ENCODE results near the gene EXOC5. TPM values are rescaled to one million over a fixed set of nuclear protein-coding genes. Genes with fewer than 3 reads are reported as not detected.
"Not testable (repeated sequence)": the region's sequence is repeated elsewhere in the genome, so short reads cannot be mapped to it uniquely, and the experiment has no call there.

EXOC5 gene
- total RNA-seq, 3 donors from 2014 or later, result 40.3 to 53.4 (median 48.9) TPM

DNA sequence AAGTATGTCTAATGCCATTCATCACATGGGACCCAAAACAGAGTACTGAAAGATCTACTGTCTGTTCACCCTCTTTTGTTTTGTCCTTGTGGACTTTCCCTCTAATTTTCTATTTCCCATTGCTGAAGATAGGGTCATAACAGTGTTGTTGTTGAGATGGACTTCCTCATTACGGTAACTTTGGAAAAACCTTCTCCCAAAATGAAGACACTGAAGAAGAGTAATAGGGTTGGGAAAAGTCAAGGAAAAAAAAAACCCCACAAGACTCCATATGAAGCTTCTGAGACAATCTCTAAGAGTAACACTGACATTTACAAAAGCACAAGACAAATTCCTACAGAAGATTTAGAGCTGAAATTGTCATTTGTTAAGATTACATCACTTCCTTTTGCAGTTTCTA lies 36.7 kb downstream of the EXOC5 start:
- no peak overlapping the region for H3K4me3 ChIP-seq
- intact Hi-C loops (cut with DNase I; ENCODE audit: low total_unique reads), result no loop called here
- H3K27ac ChIP-seq, result no peak overlapping the region
- no peaks in the 10 kb centered on the region for H3K9me3 ChIP-seq
- no peaks in the 10 kb centered on the region for H3K27me3 ChIP-seq
- TF ChIP-seq POLR2A (IDR thresholded peaks at IDR 0.05) (no peak), POLR2AphosphoS5 (IDR thresholded peaks at IDR 0.05) (no peak)
- TF ChIP-seq, protein P1, sequence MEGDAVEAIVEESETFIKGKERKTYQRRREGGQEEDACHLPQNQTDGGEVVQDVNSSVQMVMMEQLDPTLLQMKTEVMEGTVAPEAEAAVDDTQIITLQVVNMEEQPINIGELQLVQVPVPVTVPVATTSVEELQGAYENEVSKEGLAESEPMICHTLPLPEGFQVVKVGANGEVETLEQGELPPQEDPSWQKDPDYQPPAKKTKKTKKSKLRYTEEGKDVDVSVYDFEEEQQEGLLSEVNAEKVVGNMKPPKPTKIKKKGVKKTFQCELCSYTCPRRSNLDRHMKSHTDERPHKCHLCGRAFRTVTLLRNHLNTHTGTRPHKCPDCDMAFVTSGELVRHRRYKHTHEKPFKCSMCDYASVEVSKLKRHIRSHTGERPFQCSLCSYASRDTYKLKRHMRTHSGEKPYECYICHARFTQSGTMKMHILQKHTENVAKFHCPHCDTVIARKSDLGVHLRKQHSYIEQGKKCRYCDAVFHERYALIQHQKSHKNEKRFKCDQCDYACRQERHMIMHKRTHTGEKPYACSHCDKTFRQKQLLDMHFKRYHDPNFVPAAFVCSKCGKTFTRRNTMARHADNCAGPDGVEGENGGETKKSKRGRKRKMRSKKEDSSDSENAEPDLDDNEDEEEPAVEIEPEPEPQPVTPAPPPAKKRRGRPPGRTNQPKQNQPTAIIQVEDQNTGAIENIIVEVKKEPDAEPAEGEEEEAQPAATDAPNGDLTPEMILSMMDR (IDR thresholded peaks at IDR 0.05), result no peak
- no peak for DNase-seq (ENCODE audit: low spot score in 2 of 2)
- no peaks in the 10 kb centered on the region for H3K4me1 ChIP-seq
- H3K36me3 ChIP-seq, result no peaks in the 10 kb centered on the region

DNA sequence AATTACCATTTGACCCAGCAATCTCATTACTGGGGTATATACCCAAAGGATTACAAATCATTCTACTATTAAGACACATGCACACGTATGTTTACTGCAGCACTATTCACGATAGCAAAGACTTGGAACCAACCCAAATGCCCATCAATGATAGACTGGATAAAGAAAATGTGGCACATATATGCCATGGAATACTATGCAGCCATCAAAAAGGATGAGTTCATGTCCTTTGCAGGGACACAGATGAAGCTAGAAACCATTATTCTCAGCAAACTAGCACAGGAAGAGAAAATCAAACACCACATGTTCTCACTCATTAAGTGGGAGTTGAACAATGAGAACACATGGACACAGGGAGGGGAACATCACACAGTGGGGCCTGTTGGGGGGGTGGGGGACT lies 40.4 kb downstream of the EXOC5 start:
- H3K27me3 ChIP-seq; H3K4me3 ChIP-seq; H3K9me3 ChIP-seq; DNase-seq (ENCODE audit: low spot score in 2 of 2); H3K36me3 ChIP-seq; intact Hi-C loops (cut with DNase I; ENCODE audit: low total_unique reads); H3K27ac ChIP-seq; H3K4me1 ChIP-seq: not testable (repeated sequence)

DNA sequence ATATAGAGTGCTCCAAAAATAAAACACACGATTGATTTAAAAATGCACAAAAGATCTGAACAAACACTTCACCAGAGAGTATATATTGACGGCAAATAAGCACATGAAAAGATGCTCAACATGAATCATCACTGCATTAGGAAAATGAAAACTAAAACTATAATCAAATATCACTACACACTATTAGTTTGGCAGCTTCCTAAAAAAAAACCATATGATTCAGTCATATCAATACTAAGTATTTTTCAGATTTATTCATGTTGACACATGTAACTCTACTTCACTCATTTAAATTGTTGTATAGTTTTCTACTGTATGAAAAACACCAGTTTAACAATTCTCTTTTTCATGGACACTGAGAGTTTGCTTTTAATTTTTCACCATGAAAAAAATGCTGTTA lies 41.6 kb downstream of the EXOC5 start:
- Histone ChIP-seq H3K4me1 (no peaks in the 10 kb centered on the region), H3K27ac (no peak overlapping the region), H3K27me3 (no peaks in the 10 kb centered on the region), H3K36me3 (no peaks in the 10 kb centered on the region), H3K9me3 (no peaks in the 10 kb centered on the region), H3K4me3 (no peak overlapping the region)
- TF ChIP-seq POLR2A (IDR thresholded peaks at IDR 0.05) (no peak), POLR2AphosphoS5 (IDR thresholded peaks at IDR 0.05) (no peak)
- TF ChIP-seq, protein P1 (IDR thresholded peaks at IDR 0.05), result no peak
- DNase-seq (ENCODE audit: low spot score in 2 of 2), result no peak
- intact Hi-C loops (cut with DNase I; ENCODE audit: low total_unique reads), result no loop called here

DNA sequence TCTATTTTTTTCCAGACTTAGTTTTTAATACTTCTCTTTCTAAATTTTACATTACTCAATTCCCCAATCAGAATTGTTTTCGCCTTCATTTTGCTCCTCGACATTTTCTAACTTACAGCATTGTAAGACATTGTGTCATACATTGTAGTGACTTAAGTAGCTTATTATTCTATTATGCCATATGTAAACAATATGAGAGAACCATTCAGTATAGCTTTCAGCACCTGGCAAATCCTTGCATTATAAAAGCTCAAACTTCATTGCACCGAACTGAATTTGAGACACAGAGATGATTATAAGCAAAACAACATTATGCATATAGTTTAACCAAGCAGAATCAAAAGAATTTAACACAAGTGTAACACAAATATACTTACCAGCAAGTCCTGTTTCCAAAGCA lies 46.8 kb downstream of the EXOC5 start:
- Histone ChIP-seq H3K4me1 (no peaks in the 10 kb centered on the region), H3K27ac (no peak overlapping the region), H3K4me3 (no peak overlapping the region), H3K27me3 (no peaks in the 10 kb centered on the region), H3K36me3 (no peaks in the 10 kb centered on the region), H3K9me3 (no peaks in the 10 kb centered on the region)
- no peak for TF ChIP-seq POLR2A (IDR thresholded peaks at IDR 0.05)
- TF ChIP-seq POLR2AphosphoS5 (IDR thresholded peaks at IDR 0.05), result no peak
- TF ChIP-seq, protein P1 (IDR thresholded peaks at IDR 0.05), result no peak
- intact Hi-C loops (cut with DNase I; ENCODE audit: low total_unique reads), result no loop called here
- DNase-seq (ENCODE audit: low spot score in 2 of 2), result no peak

DNA sequence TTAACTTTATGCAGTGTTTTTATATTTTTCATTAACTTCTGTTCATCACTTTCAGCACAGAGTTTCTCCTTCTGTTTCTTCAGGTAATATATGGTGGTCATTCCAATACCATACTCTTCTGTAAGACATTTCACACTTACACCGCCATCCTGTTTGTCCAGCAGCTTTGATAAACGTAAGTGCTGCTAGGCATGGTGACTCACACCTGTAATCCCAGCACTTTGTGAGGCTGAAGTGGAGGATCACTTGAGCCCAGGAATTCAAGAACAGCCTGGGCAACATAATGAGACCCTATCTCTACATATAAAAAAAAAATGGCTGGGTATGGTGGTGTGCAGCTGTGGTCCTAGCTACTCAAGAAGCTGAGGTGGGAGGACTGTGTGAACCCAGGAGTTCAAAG lies 55.8 kb downstream of the EXOC5 start:
- DNase-seq (ENCODE audit: low spot score in 2 of 2), result no peak
- no peak for TF ChIP-seq POLR2AphosphoS5 (IDR thresholded peaks at IDR 0.05)
- no peak for TF ChIP-seq POLR2A (IDR thresholded peaks at IDR 0.05)
- TF ChIP-seq, protein P1 (IDR thresholded peaks at IDR 0.05), result no peak
- Histone ChIP-seq H3K9me3 (no peaks in the 10 kb centered on the region), H3K4me1 (no peaks in the 10 kb centered on the region), H3K27ac (no peak overlapping the region), H3K27me3 (no peaks in the 10 kb centered on the region), H3K36me3 (no peaks in the 10 kb centered on the region), H3K4me3 (no peak overlapping the region)
- intact Hi-C loops (cut with DNase I; ENCODE audit: low total_unique reads), result no loop called here

DNA sequence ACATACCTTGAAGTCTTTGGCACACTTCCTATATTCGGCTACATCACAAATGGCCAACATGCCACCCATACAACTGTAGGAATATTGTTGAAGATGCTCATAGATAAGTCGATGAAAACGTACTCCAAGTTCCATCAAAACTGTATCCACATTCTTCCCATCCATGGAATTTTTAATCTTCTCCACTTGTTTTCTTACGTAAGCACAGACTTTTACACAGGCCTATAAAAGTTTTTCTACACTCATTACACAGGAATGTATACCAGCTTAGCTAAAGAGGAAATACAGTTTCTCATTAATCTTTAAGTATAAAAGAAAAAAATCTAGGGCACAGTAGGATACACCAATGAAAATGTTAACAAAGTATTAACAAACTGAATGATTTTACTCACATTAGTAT lies 59.1 kb downstream of the EXOC5 start:
- no peaks in the 10 kb centered on the region for H3K27me3 ChIP-seq
- no peak for TF ChIP-seq POLR2A (IDR thresholded peaks at IDR 0.05)
- no peak for TF ChIP-seq POLR2AphosphoS5 (IDR thresholded peaks at IDR 0.05)
- TF ChIP-seq, protein P1 (IDR thresholded peaks at IDR 0.05), result no peak
- no peak overlapping the region for H3K27ac ChIP-seq
- no peaks in the 10 kb centered on the region for H3K9me3 ChIP-seq
- intact Hi-C loops (cut with DNase I; ENCODE audit: low total_unique reads), result no loop called here
- H3K4me1 ChIP-seq, result no peaks in the 10 kb centered on the region
- DNase-seq (ENCODE audit: low spot score in 2 of 2), result no peak
- no peaks in the 10 kb centered on the region for H3K36me3 ChIP-seq
- H3K4me3 ChIP-seq, result no peak overlapping the region
